NCI-H446 treated with DMSO at 0.1 percent for 48 hours (cell line): ENCODE measurements around the gene CCDC90B.
A peak's percentile ranks its signal among the peaks of the same experiment; 100 is the strongest.
"Not testable (repeated sequence)": the region's sequence is repeated elsewhere in the genome, so short reads cannot be mapped to it uniquely, and the experiment has no call there.

ENCODE experiments used
- DNase-seq: peaks from one replicate; lab custom pipeline; 2025; lab: John Stamatoyannopoulos, UW

CCDC90B gene

GRCh38 chr11:83287631-83288030 is 1.5 kb upstream of the CCDC90B start:
- no peak for DNase-seq

- DNase-seq = no peak
Measured at GRCh38 chr11:83285151-83285770, 906 bp downstream of the CCDC90B start.

- no peak for DNase-seq
Measured at GRCh38 chr11:83284501-83285150, 1.5 kb downstream of the CCDC90B start.

- no peak for DNase-seq
Measured at GRCh38 chr11:83282084-83282716, 4.0 kb downstream of the CCDC90B start.

GRCh38 chr11:83280256-83280655 is 5.9 kb downstream of the CCDC90B start:
- DNase-seq = no peak

GRCh38 chr11:83278351-83278750 is 7.8 kb downstream of the CCDC90B start:
- DNase-seq = no peak

GRCh38 chr11:83275888-83276641 is 10.1 kb downstream of the CCDC90B start:
- DNase-seq = no peak

GRCh38 chr11:83272627-83273026 is 13.5 kb downstream of the CCDC90B start:
- DNase-seq = no peak

- not testable (repeated sequence) for DNase-seq
Measured at GRCh38 chr11:83271734-83272133, 14.4 kb downstream of the CCDC90B start.

- not testable (repeated sequence) for DNase-seq
Measured at GRCh38 chr11:83269080-83269479, 17.1 kb downstream of the CCDC90B start.

GRCh38 chr11:83265331-83265730 is 20.8 kb downstream of the CCDC90B start:
- DNase-seq = no peak

GRCh38 chr11:83259559-83259958 is 26.6 kb downstream of the CCDC90B start:
- DNase-seq = no peak

- no peak for DNase-seq
Measured at GRCh38 chr11:83257761-83258168, 28.4 kb downstream of the CCDC90B start.

GRCh38 chr11:83256602-83257340 is 29.4 kb downstream of the CCDC90B start:
- DNase-seq = no peak

- DNase-seq = no peak
Measured at GRCh38 chr11:83255366-83255765, 30.8 kb downstream of the CCDC90B start.

- no peak for DNase-seq
Measured at GRCh38 chr11:83252941-83253340, 33.2 kb downstream of the CCDC90B start.

- DNase-seq = no peak
Measured at GRCh38 chr11:83252266-83252665, 33.9 kb downstream of the CCDC90B start.

- peak; percentile 46 for DNase-seq
Measured at GRCh38 chr11:83249972-83250593, 36.1 kb downstream of the CCDC90B start.

GRCh38 chr11:83249445-83249844 is 36.7 kb downstream of the CCDC90B start:
- no peak for DNase-seq

- peak; percentile 28 for DNase-seq
Measured at GRCh38 chr11:83241291-83241946, 44.7 kb downstream of the CCDC90B start.

- DNase-seq = no peak
Measured at GRCh38 chr11:83238111-83238510, 48.1 kb downstream of the CCDC90B start.
